SK-N-SH (cell line): ENCODE data around the gene RNU6-9. TPM values are rescaled to one million over a fixed set of nuclear protein-coding genes. Genes with fewer than 3 reads are reported as not detected.

Experiments used
- CTCF ChIA-PET: fragments of 300-600, 350-600 bp; formaldehyde crosslinking; extraction: SDS; loops from one replicate; lab custom pipeline; 2021; lab: Yijun Ruan, JAX
- POLR2A ChIA-PET: fragments of 350-600 bp; sonication (Branson Sonifier 250); formaldehyde crosslinking; extraction: SDS; loops from one replicate; lab custom pipeline; 2020; ENCODE audit warnings: antibody characterized with exemption, inconsistent platforms; lab: Yijun Ruan, JAX
- DNase-seq: peaks from one replicate; pipeline ENCODE4 v3.0.0; 2012
- H2AFZ ChIP-seq: fragments of 200-600 bp; sonication (generic); 2 replicates; pipeline ENCODE4 v1.8.1; 2016; ENCODE audit warnings: antibody characterized with exemption, mild to moderate bottlenecking, low read depth
- H3F3A ChIP-seq: fragments of 200-600 bp; sonication (generic); replicated peaks from 2 replicates; pipeline ENCODE3; 2016; ENCODE audit warnings: antibody characterized with exemption, mild to moderate bottlenecking; ENCODE audit not compliant: insufficient read depth
- H3K27ac ChIP-seq, 2 experiments: fragments of 200-500 bp in 1 of 2; fragments of 200-600 bp in 1 of 2; sonication (Bioruptor generic) in 1 of 2; sonication (generic), shearing (Covaris generic) in 1 of 2; 2 replicates each; pipeline versions ENCODE4 v1.5.1 to v1.6.1; 2014 to 2016; ENCODE audit warnings: low read depth in 2 of 2, inconsistent platforms in 1 of 2, low read length in 1 of 2, mild to moderate bottlenecking in 1 of 2, mixed read lengths in 1 of 2
- H3K27me3 ChIP-seq: fragments of 200-600 bp; sonication (generic), shearing (Covaris generic); 2 replicates; pipeline ENCODE4 v1.6.1; 2016; ENCODE audit warnings: mixed run types; ENCODE audit not compliant: insufficient read depth
- H3K36me3 ChIP-seq, 2 experiments: fragments of 200-500 bp in 1 of 2; fragments of 200-600 bp in 1 of 2; sonication (Bioruptor generic) in 1 of 2; sonication (generic) in 1 of 2; replicated peaks in 1 of 2; 2 replicates each; pipeline versions ENCODE3 to v1.5.1; 2014 to 2016; ENCODE audit warnings: low read length in 1 of 2, mild to moderate bottlenecking in 1 of 2; ENCODE audit not compliant: insufficient read depth in 2 of 2, control insufficient read depth in 1 of 2
- H3K4me1 ChIP-seq, 2 experiments: fragments of 200-500 bp in 1 of 2; fragments of 200-600 bp in 1 of 2; sonication (Bioruptor generic) in 1 of 2; sonication (generic), shearing (Covaris generic) in 1 of 2; 2 replicates each; pipeline versions ENCODE4 v1.5.1 to v1.6.1; 2014 to 2016; ENCODE audit warnings: low read depth in 1 of 2, low read length in 1 of 2, mixed run types in 1 of 2; ENCODE audit not compliant: insufficient read depth in 2 of 2, control insufficient read depth in 1 of 2
- H3K4me2 ChIP-seq: fragments of 200-600 bp; sonication (generic), shearing (Covaris generic); 2 replicates; pipeline ENCODE4 v1.6.1; 2017; ENCODE audit warnings: mixed run types
- H3K4me3 ChIP-seq, 2 experiments: fragments of 200-500 bp in 1 of 2; fragments of 200-600 bp in 1 of 2; sonication (Bioruptor generic) in 1 of 2; sonication (generic), shearing (Covaris generic) in 1 of 2; 2 replicates each; pipeline versions ENCODE4 v1.5.1 to v1.8.1; 2014 to 2016; ENCODE audit warnings: low read depth in 2 of 2, inconsistent platforms in 1 of 2, low read length in 1 of 2, mild to moderate bottlenecking in 1 of 2, mixed read lengths in 1 of 2, moderate library complexity in 1 of 2
- H3K79me2 ChIP-seq: fragments of 200-600 bp; sonication (generic); 2 replicates; pipeline ENCODE4 v1.8.1; 2017; ENCODE audit warnings: mild to moderate bottlenecking; ENCODE audit not compliant: insufficient read depth
- H3K9ac ChIP-seq: fragments of 200-600 bp; sonication (generic); 2 replicates; pipeline ENCODE4 v1.6.1; 2017; ENCODE audit warnings: mixed run types
- H3K9me2 ChIP-seq: fragments of 200-600 bp; sonication (generic); 2 replicates; pipeline ENCODE4 v1.6.1; 2017; ENCODE audit warnings: mixed run types
- H3K9me3 ChIP-seq: fragments of 200-600 bp; sonication (generic); 2 replicates; pipeline ENCODE4 v1.6.1; 2017; ENCODE audit warnings: mixed run types, mild to moderate bottlenecking, moderate library complexity
- H4K20me1 ChIP-seq: fragments of 200-600 bp; sonication (generic); 2 replicates; pipeline ENCODE4 v1.6.1; 2017; ENCODE audit warnings: mild to moderate bottlenecking, mixed run types; ENCODE audit not compliant: insufficient read depth
- CHD2 ChIP-seq: fragments of 150-350 bp; IDR thresholded peaks from 2 replicates; pipeline ENCODE4 v1.6.1; 2018; ENCODE audit warnings: low read length; ENCODE audit not compliant: partially characterized antibody
- ELF1 ChIP-seq: IDR thresholded peaks from 2 replicates; pipeline ENCODE4 v1.4.0; 2012
- FOXJ3 ChIP-seq: sonication (generic); formaldehyde crosslinking; IDR thresholded peaks from 2 replicates; pipeline ENCODE4 v1.5.1; 2020; ENCODE audit warnings: mild to moderate bottlenecking, missing genetic modification reagents
- FOXM1 ChIP-seq: IDR thresholded peaks from 2 replicates; pipeline ENCODE4 v1.4.0; 2012; ENCODE audit warnings: low read depth, mild to moderate bottlenecking
- GABPA ChIP-seq: IDR thresholded peaks from 2 replicates; pipeline ENCODE4 v1.4.0; 2012; ENCODE audit warnings: low read depth, mild to moderate bottlenecking
- MEF2A ChIP-seq: IDR thresholded peaks from 2 replicates; pipeline ENCODE4 v1.4.0; 2012; ENCODE audit warnings: low read depth, borderline replicate concordance
- POLR2AphosphoS5 ChIP-seq: IDR thresholded peaks from 2 replicates; pipeline ENCODE4 v1.6.1; 2012; ENCODE audit warnings: low read depth, low read length
- RFX5 ChIP-seq: IDR thresholded peaks from 2 replicates; pipeline ENCODE4 v1.6.1; 2012; ENCODE audit warnings: mild to moderate bottlenecking, improper control_type of control experiment, low read length
- RXRA ChIP-seq: IDR thresholded peaks from 2 replicates; pipeline ENCODE4 v1.4.0; 2012; ENCODE audit warnings: low read depth, mild to moderate bottlenecking, borderline replicate concordance
- SIN3A ChIP-seq: IDR thresholded peaks from 2 replicates; pipeline ENCODE4 v1.6.1; 2012; ENCODE audit warnings: low read depth, mild to moderate bottlenecking, low read length, moderate library complexity, borderline replicate concordance
- SMC3 ChIP-seq: IDR thresholded peaks from 2 replicates; pipeline ENCODE4 v1.6.1; 2012; ENCODE audit warnings: low read depth, low read length, improper control_type of control experiment
- TEAD4 ChIP-seq: IDR thresholded peaks from 2 replicates; pipeline ENCODE4 v1.4.0; 2012; ENCODE audit warnings: mild to moderate bottlenecking, borderline replicate concordance; ENCODE audit not compliant: insufficient read depth
- WGBS: methylation state at CpG from one replicate; pipeline ENCODE4 v1.1.6; 2017; ENCODE audit warnings: low lambda C conversion rate; 5-methylcytosine and 5-hydroxymethylcytosine counted together
- polyA plus RNA-seq, 3 experiments: library from polyadenylated mRNA; depleted of rRNA; stranded (reverse); fragments of >200 nt; gene quantifications; 2 replicates each; pipeline ENCODE4 v1.2.3, GENCODE V29; 2012
- TF ChIP-seq, protein P1 (sequence below): fragments of 150-350 bp; IDR thresholded peaks from 2 replicates; pipeline ENCODE4 v1.6.1; 2017; ENCODE audit warnings: antibody characterized with exemption, low read length, low read depth, borderline replicate concordance
- TF ChIP-seq, protein P2 (sequence below): fragments of 150-350 bp; IDR thresholded peaks from 2 replicates; pipeline ENCODE4 v1.6.1; 2016; ENCODE audit warnings: mild to moderate bottlenecking, low read depth, low read length
- TF ChIP-seq, protein P3 (sequence below): IDR thresholded peaks from 2 replicates; pipeline ENCODE4 v1.4.0; 2012; ENCODE audit warnings: low read depth, borderline replicate concordance

RNU6-9 gene
- polyA plus RNA-seq, 1 of the 3 experiments (the other 2 are of a cell fraction): not detected

DNA sequence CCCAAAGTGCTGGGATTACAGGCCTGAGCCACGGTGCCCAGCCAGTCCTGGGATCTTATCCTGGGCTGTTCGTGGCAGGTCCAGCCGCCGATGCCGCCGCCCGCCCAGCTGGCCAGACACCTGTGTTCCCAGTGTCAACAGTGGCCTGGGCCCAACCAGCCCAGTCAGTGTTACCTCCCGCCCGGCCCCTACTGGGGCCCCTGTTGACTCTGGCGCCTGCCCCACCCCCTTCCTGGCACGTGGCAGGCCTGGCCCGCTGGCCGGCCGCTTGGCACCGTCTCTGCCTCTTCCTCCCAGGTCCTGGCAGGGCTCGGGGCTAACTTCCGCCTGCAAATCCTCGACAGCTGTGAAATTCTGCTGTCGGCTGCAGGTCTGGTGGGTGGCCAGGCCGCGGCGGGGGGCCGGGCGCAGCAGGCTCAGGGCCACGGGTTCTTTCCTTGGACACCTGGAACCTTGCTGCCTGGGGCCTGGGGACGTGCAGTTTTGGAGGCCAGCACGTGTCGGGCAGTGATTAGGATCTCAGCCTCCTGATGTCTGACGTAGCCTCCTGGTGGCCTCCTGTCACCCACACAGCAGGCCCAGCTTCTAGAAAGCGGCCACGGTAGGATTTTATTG is 41.7 kb downstream of the RNU6-9 start (continued):
- TF ChIP-seq, protein P1, sequence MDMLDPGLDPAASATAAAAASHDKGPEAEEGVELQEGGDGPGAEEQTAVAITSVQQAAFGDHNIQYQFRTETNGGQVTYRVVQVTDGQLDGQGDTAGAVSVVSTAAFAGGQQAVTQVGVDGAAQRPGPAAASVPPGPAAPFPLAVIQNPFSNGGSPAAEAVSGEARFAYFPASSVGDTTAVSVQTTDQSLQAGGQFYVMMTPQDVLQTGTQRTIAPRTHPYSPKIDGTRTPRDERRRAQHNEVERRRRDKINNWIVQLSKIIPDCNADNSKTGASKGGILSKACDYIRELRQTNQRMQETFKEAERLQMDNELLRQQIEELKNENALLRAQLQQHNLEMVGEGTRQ: no peak
- TF ChIP-seq ELF1 (no peak), CHD2 (peak; percentile 78), SMC3 (no peak), RXRA (no peak), POLR2AphosphoS5 (no peak), GABPA (0 out of 2 replicates have a peak, but pooled peaks have one; percentile 28), FOXM1 (no peak), MEF2A (no peak)
- TF ChIP-seq, protein P2, sequence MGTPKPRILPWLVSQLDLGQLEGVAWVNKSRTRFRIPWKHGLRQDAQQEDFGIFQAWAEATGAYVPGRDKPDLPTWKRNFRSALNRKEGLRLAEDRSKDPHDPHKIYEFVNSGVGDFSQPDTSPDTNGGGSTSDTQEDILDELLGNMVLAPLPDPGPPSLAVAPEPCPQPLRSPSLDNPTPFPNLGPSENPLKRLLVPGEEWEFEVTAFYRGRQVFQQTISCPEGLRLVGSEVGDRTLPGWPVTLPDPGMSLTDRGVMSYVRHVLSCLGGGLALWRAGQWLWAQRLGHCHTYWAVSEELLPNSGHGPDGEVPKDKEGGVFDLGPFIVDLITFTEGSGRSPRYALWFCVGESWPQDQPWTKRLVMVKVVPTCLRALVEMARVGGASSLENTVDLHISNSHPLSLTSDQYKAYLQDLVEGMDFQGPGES: no peak

DNA sequence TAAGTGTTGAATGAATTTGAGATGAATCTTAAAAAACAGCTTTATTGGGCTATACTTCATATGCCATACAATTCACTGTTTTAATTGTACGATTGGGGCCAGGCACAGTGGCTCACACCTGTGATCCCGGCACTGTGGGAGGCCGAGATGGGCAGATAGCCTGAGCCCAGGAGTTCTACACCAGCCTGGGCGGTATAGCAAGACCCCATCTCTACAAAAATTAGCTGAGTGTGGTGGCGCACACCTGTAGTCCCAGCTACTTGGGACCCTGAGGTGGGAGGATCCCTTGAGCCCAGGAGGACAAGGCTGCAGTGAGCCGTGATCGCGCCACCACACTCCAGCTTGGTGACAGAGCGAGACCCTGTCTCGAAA is 42.9 kb downstream of the RNU6-9 start:
- H3K9me3 ChIP-seq: no peaks in the 10 kb centered on the region
- no peaks in the 10 kb centered on the region for H3K9me2 ChIP-seq
- H3K4me2 ChIP-seq: no peak overlapping the region
- CTCF ChIA-PET: interaction anchor here (0.9 to 1.0 kb wide), 2 partner anchors 47 to 72 kb away, joined by 3 to 4 read pairs; no protein-coding TSS in a partner anchor
- no peaks in the 10 kb centered on the region for H3K27me3 ChIP-seq
- peak overlapping the region in 1 of 2 experiments; percentile 0; a peak in 1 of 4 replicates for H3K27ac ChIP-seq
- H4K20me1 ChIP-seq: peaks cover 19% of the 10 kb centered on the region
- peaks cover 16 to 58% of the 10 kb centered on the region in 2 experiments; a peak in 3 of 4 replicates for H3K4me1 ChIP-seq
- DNase-seq: no peak
- peaks cover 34% of the 10 kb centered on the region for H3K79me2 ChIP-seq
- no peak for TF ChIP-seq FOXJ3 (CRISPR knock-in tag)
- TF ChIP-seq, protein P2: no peak
- no peak for TF ChIP-seq RFX5
- TF ChIP-seq SIN3A: no peak
- TF ChIP-seq, protein P3, sequence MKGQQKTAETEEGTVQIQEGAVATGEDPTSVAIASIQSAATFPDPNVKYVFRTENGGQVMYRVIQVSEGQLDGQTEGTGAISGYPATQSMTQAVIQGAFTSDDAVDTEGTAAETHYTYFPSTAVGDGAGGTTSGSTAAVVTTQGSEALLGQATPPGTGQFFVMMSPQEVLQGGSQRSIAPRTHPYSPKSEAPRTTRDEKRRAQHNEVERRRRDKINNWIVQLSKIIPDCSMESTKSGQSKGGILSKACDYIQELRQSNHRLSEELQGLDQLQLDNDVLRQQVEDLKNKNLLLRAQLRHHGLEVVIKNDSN: no peak
- TF ChIP-seq TEAD4: no peak
- TF ChIP-seq, protein P1: no peak
- no peak for TF ChIP-seq POLR2AphosphoS5
- no peak overlapping the region for H2AFZ ChIP-seq
- POLR2A ChIA-PET: interaction anchor here (0.9 kb wide), 1 partner anchor 48 kb away, joined by 3 read pairs; the partner anchor contains the start of gene WDR18
- WGBS: 97% methylated on average over 6 of the region's 10 CpGs
- no peaks in the 10 kb centered on the region for H3K36me3 ChIP-seq
- H3K9ac ChIP-seq: no peak overlapping the region
- no peak overlapping the region for H3K4me3 ChIP-seq
- peaks cover 8% of the 10 kb centered on the region for H3F3A ChIP-seq
